ENCODE measurements around the gene ABHD5.

DNA sequence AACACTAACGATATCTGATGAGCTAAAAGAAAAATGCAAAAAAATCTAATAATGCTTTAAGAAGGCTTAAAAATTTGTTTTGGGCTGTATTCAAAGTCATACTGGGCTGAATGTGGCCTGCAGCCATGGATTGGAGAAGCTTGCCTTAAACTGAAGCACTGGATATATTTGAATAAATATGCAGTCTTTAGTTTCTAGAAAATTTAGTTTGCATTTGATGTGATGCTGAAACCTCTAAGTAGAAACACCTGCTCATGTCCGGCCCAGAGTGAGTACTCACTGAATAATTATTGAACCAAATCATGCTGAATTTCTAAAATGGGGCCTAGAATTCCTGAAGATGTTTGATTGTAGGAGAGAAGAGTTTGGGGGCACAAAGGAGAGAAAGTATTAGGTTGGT is 43.9 kb downstream of the ABHD5 start:
- TF ChIP-seq, protein P1, sequence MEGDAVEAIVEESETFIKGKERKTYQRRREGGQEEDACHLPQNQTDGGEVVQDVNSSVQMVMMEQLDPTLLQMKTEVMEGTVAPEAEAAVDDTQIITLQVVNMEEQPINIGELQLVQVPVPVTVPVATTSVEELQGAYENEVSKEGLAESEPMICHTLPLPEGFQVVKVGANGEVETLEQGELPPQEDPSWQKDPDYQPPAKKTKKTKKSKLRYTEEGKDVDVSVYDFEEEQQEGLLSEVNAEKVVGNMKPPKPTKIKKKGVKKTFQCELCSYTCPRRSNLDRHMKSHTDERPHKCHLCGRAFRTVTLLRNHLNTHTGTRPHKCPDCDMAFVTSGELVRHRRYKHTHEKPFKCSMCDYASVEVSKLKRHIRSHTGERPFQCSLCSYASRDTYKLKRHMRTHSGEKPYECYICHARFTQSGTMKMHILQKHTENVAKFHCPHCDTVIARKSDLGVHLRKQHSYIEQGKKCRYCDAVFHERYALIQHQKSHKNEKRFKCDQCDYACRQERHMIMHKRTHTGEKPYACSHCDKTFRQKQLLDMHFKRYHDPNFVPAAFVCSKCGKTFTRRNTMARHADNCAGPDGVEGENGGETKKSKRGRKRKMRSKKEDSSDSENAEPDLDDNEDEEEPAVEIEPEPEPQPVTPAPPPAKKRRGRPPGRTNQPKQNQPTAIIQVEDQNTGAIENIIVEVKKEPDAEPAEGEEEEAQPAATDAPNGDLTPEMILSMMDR (IDR thresholded peaks at IDR 0.05; ENCODE audit: low read length) = no peak
- TF ChIP-seq EZH2 (IDR thresholded peaks at IDR 0.05; ENCODE audit: borderline replicate concordance, low read length) = no peak

Measured in OCI-LY1 (cell line).